HG03045 (cell line): ENCODE results near the gene CERS4.
A peak's percentile ranks its signal among the peaks of the same experiment; 100 is the strongest.
"Not testable (repeated sequence)": the region's sequence is repeated elsewhere in the genome, so short reads cannot be mapped to it uniquely, and the experiment has no call there.

ENCODE experiments used
- ATAC-seq: cut with Tn5 transposase; IDR thresholded peaks from one replicate; pipeline ENCODE4 v1.9.1; 2021; ENCODE audit warnings: mild to moderate bottlenecking, moderate library complexity; ENCODE audit not compliant: unreplicated experiment

The CERS4 gene

GRCh38 chr19:8259142-8259921, 50.2 kb downstream of the CERS4 start:
- ATAC-seq, result no peak

- ATAC-seq, result no peak
These were observed 50.7 kb downstream of the CERS4 start for GRCh38 chr19:8259922-8260247.

- ATAC-seq, result no peak
These were observed 52.2 kb downstream of the CERS4 start for GRCh38 chr19:8261347-8261746.

- ATAC-seq, result no peak
These were observed 52.7 kb downstream of the CERS4 start for GRCh38 chr19:8261881-8262280.

- ATAC-seq, result no peak
These were observed 53.3 kb downstream of the CERS4 start for GRCh38 chr19:8262431-8262830.

GRCh38 chr19:8264248-8264647, 55.1 kb downstream of the CERS4 start:
- ATAC-seq, result not testable (repeated sequence)

GRCh38 chr19:8265872-8266271, 56.7 kb downstream of the CERS4 start:
- no peak for ATAC-seq

GRCh38 chr19:8269724-8270123, 60.6 kb downstream of the CERS4 start:
- ATAC-seq, result no peak

GRCh38 chr19:8276508-8276907, 67.3 kb downstream of the CERS4 start:
- not testable (repeated sequence) for ATAC-seq

GRCh38 chr19:8291337-8291736, 82.2 kb downstream of the CERS4 start:
- ATAC-seq, result not testable (repeated sequence)

GRCh38 chr19:8302357-8302691, 93.2 kb downstream of the CERS4 start:
- no peak for ATAC-seq

- ATAC-seq, result no peak
These were observed 93.6 kb downstream of the CERS4 start for GRCh38 chr19:8302734-8303133.

GRCh38 chr19:8304841-8305621, 95.9 kb downstream of the CERS4 start:
- no peak for ATAC-seq

GRCh38 chr19:8305798-8306197, 96.6 kb downstream of the CERS4 start:
- ATAC-seq, result no peak

GRCh38 chr19:8306235-8307054, 97.3 kb downstream of the CERS4 start:
- ATAC-seq, result no peak

- ATAC-seq, result no peak
These were observed 98.3 kb downstream of the CERS4 start for GRCh38 chr19:8307400-8307964.

- ATAC-seq, result peak; percentile 76
These were observed 99.0 kb downstream of the CERS4 start, which contains the start of gene CD320 for GRCh38 chr19:8307965-8308866. TSS of gene CD320 (minus strand) at chr19:8308358. CDS start at chr19:8308290, 68 bp downstream.

GRCh38 chr19:8308891-8309291, 99.7 kb downstream of the CERS4 start:
- ATAC-seq, result no peak

GRCh38 chr19:8310342-8311055, 101.3 kb downstream of the CERS4 start:
- no peak for ATAC-seq
